GM23248 (cell line): ENCODE measurements around the gene STOX1.

Experiments used
- EZH2 ChIP-seq: fragments of 200-600 bp; sonication (generic); IDR thresholded peaks from 2 replicates; pipeline ENCODE4 v1.6.1; 2018; ENCODE audit warnings: antibody characterized with exemption, mild to moderate bottlenecking; ENCODE audit not compliant: insufficient read depth, poor library complexity, severe bottlenecking
- EZH2phosphoT487 ChIP-seq: fragments of 200-600 bp; sonication (generic); IDR thresholded peaks from 2 replicates; pipeline ENCODE4 v1.6.1; 2018; ENCODE audit warnings: antibody characterized with exemption, moderate library complexity, mild to moderate bottlenecking, low read depth; ENCODE audit not compliant: insufficient read depth

GRCh38 chr10:68832601-68833000, 5.3 kb downstream of the STOX1 start:
- TF ChIP-seq EZH2, result no peak
- no peak for TF ChIP-seq EZH2phosphoT487
